GM12872 (cell line): Measurements from ENCODE around the gene SPTBN4.

Experiments used
- TF ChIP-seq, protein P1 (sequence below): IDR thresholded peaks from 3 replicates; pipeline ENCODE4 v1.5.1; 2011; ENCODE audit warnings: low read depth, mild to moderate bottlenecking, low read length, moderate library complexity; ENCODE audit not compliant: insufficient read depth

SPTBN4 gene

DNA sequence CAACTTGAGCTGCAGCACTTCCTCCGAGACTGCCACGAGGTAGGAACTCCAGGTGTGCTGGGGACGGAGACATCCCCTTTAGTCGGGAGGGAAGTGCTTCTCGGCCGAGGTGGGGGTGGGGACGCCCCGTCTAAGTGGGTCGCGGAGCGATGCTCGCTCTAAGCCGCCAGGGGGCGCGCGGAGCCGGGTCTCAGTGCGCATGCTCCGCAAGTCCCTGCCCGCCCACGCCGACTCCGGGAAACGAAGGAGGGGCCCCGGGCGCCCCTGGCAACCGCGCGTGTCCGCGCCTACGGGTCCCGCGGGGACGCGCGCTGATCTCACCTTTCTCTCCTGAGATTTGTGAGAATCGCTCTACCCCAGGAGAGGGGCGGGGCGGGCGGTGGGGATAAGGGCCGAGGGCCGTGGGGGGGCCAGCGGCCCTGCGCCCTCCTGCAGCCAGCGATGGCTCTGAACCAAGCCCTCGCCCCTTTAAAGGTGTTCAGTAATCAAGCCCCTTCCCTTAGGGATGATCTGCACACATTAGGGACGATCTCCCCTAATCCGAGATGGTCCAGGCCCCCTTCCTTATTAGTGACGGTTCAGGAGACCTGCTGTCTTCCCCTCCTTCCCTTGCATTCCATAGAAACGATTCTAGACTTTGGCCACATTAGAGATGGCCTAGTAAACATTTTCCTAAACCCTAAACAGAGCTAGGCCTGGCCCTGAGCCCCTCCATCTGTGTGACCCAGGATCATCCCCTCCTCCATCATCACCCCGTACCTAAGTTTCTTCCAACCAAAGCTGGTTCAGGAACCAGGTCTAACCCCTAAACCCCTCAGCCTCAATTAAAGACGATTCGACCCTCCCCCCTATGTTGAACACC is 62.5 kb downstream of the SPTBN4 start:
- TF ChIP-seq, protein P1, sequence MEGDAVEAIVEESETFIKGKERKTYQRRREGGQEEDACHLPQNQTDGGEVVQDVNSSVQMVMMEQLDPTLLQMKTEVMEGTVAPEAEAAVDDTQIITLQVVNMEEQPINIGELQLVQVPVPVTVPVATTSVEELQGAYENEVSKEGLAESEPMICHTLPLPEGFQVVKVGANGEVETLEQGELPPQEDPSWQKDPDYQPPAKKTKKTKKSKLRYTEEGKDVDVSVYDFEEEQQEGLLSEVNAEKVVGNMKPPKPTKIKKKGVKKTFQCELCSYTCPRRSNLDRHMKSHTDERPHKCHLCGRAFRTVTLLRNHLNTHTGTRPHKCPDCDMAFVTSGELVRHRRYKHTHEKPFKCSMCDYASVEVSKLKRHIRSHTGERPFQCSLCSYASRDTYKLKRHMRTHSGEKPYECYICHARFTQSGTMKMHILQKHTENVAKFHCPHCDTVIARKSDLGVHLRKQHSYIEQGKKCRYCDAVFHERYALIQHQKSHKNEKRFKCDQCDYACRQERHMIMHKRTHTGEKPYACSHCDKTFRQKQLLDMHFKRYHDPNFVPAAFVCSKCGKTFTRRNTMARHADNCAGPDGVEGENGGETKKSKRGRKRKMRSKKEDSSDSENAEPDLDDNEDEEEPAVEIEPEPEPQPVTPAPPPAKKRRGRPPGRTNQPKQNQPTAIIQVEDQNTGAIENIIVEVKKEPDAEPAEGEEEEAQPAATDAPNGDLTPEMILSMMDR = peak; percentile 97

DNA sequence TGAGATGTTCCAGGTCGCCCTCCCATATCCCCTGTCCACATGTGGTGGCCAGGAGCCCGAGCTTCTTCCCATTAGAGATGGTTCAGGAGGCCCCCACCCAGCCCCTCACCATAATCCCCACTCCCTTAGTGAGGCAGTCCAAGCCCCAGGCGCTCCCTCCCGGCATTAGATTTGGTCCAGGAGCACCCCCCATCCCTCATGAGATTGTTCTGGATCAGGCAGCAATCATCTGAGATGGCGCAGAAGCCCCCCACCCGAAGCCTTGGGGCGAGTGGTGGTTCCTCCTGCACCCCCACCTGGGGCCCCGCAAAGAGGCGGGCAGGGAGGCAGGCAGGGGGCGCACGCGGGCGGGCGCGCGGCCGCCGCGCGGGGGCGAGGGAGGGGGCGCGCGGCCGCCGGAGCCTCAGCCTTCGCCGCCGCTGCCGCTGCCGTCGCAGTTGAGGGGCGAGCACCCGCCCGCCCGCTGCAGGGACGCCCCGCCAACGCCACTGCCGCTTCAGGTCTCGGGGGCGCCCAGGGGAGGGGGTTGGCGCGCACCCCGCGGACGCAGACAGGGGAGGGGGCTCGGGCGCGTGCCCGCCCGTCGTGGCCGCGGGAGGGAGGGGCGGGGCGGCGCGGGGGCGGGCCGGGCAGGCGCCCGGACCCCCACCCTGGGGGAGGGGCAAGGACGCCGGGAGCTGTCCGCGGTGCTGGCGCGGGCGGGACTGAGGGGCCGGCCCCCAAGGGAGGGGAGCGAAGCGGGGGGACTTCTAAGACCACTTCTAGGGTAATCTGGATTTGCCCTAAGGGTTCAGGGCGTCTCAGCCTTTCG is 63.5 kb downstream of the SPTBN4 start:
- TF ChIP-seq, protein P1 = peak; percentile 5; the same call in 1 of the 3 replicates

DNA sequence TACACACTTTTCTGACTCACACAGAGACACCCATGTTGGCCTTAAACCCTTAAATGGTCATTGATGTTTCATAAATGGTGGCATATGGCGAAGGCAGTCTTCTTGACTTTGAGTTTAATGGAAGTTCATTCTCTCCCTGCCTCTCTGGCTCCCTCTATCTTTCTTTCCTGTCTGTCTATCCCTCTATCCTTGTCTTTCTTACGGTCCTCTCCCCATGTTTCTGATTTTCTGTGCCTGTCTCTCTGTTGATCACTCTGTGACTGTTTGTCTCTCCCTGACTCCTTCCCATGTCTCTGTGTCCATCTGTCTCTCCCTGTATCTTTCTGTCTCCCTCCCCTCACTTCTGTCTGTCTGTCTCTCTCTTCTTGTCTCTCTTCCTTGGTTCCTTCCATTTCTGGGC is 66.7 kb downstream of the SPTBN4 start:
- TF ChIP-seq, protein P1 = peak; percentile 26; the same call in 1 of the 3 replicates

DNA sequence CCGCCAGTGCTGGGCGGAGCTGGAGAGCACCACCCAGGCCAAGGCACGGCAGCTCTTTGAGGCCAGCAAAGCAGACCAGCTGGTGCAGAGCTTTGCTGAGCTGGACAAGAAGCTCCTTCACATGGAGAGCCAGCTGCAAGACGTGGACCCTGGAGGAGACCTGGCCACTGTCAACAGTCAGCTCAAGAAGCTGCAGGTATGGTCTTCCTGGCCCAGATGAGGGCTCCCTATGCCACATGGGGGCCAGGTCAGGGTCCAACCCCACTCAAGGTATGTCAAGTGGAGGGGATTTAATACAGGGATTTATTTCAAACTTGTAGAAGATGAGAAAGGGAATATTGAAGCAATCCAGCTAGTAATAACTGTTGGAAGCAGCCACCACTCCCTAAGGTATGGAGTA is 67.3 kb downstream of the SPTBN4 start:
- TF ChIP-seq, protein P1 = no peak

DNA sequence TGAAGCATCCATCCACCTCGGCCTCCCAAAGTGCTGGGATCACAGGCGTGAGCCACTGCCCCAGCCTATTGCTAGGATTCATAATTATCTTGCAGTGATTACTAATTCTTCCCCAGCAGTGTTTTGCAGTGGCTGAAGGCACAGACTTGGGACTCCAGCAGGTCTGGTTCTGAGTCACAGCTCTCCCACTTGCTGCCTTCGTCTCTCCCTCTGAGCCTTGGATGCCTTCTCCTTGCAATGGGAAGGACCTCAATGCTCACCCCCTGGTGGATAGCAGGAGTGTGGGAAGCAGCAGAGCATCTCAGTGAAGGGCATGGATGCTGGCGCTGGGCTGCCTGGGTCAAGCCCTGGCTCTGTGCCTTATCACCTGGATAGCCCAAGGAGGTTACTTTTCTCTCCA is 72.3 kb downstream of the SPTBN4 start:
- TF ChIP-seq, protein P1 = no peak

DNA sequence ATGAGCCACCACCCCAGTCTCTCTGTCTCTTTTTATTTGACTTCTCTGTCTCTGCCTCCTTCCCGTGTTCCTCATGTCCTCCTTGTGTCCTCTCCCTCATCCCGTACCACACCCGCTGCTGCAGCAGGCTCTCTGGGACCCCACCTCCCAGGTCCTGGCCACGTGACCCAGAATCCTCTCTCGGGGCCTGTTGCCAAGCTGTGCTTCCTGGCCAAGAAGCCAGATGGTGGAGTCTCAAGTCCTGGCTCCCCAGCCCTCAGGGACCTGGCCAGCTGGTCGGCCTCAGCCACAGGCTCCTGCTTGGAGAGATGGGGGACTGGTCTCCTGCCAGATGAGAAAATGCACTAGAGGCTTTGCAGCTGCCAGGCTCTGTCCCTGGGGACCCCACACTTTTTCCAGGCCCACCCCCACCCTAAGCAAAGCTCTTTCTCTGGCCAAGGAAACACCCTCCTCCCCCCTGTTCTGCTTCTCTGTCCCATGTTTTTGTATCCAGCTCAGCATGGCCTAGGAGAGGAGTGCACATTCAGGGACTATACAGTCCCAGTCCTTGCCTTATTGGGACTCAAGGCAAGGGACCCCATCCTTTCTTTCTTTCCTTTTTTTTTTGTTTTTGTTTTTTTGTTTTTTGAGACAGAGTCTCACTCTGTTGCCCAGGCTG is 75.5 kb downstream of the SPTBN4 start:
- TF ChIP-seq, protein P1 = no peak
